ENCODE results near the gene ZHX3. TPM values are rescaled to one million over a fixed set of nuclear protein-coding genes. Genes with fewer than 3 reads are reported as not detected.

ZHX3 gene
- total and polyA plus RNA-seq, 2 of the 13 experiments (the other 11 are each of a cell fraction or from before 2014, with no cell fraction given): 8.4 to 11.7 TPM

DNA sequence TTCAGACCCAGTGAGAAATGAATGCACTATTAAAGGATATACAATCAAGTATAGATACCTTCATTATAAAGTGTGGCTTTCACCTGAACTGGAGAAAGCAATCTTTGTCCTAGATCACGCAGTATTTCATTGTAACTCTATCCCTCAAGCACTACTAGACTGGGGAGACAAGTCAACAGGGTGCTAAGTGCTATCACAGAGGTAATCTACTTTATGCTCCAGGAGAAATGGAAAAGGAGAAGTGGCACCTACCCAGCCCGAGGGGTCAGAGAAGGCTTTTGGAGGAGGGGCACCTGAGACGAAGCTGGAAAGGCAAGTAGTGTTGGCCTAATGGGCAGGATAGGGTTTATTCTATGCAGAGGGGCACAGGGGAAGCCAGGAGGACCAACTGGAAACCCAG, 17.1 kb downstream of the ZHX3 start:
- peaks cover 13% of the 10 kb centered on the region for H3K4me1 ChIP-seq (ENCODE audit: insufficient read depth, low read length)
- no peak for DNase-seq (ENCODE audit: low spot score)
- in situ Hi-C loops (cut with HindIII; ENCODE audit: extremely low pct_ligation_motif_present, low pct_unique_long_range_greater_than_20kb) (no loop called here), intact Hi-C loops (cut with micrococcal nuclease; ENCODE audit: unreplicated experiment) (no loop called here)
- FAIRE-seq: no peak
- no peak for ATAC-seq
- H3K9ac ChIP-seq (ENCODE audit: insufficient read depth, low read depth, low read length): no peak overlapping the region
- H2AFZ ChIP-seq (ENCODE audit: low read length): no peak overlapping the region
- H3K27me3 ChIP-seq (ENCODE audit: control insufficient read depth in 1 of 2, insufficient read depth in 2 of 2, low read length in 2 of 2): no peaks in the 10 kb centered on the region
- H3K27ac ChIP-seq (ENCODE audit: extremely low read length, insufficient read depth, low read length): no peak overlapping the region
- H3K79me2 ChIP-seq (ENCODE audit: insufficient read depth, low read length): no peaks in the 10 kb centered on the region
- H3K36me3 ChIP-seq (replicated peaks in 1 of 2; ENCODE audit: control insufficient read depth in 1 of 2, insufficient read depth in 2 of 2, low read length in 2 of 2): no peaks in the 10 kb centered on the region
- no TSS peak for BruUV-seq (replicated peaks)
- no peak for TF ChIP-seq ZFY (CRISPR knock-in tag; IDR thresholded peaks at IDR 0.05)
- TF ChIP-seq JARID2 (CRISPR knock-in tag; IDR thresholded peaks at IDR 0.05; ENCODE audit: insufficient replicate concordance): no peak
- no peak overlapping the region for H3K4me3 ChIP-seq (replicated peaks in 1 of 3; ENCODE audit: insufficient read depth in 1 of 3, low read depth in 2 of 3, low read length in 3 of 3)
- 80% methylated on average over 3 of the region's 3 CpGs for WGBS (ENCODE audit: low lambda C conversion rate)
- H3K9me3 ChIP-seq (ENCODE audit: low read length): no peaks in the 10 kb centered on the region
- H4K20me1 ChIP-seq (ENCODE audit: insufficient read depth, low read length): no peaks in the 10 kb centered on the region
- CTCF ChIA-PET (ENCODE audit: low intra/inter-chr PET ratio, low total read pairs): no interaction called here
- POLR2A ChIA-PET: no interaction called here
- no peak overlapping the region for H3K4me2 ChIP-seq (ENCODE audit: low read depth, low read length)

DNA sequence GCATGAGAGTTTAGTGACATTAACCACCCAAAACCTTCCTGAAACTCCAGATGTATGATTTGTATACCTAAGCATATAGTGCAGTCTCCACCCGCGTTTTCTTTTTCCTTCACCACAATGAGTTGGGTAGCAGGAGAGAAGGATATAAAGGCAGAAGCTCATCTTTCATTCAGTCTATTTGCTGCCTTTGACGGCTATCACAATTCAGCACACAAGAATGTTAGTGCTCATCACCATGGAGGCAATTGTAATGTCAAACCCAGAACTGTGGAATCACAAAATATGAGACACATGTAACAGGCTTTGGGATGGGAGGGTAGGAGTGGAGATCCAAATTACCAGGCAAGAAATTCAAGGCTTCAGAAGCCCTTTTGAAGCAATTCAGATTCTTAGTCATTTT, 17.6 kb downstream of the ZHX3 start:
- Histone ChIP-seq H3K4me1 (ENCODE audit: insufficient read depth, low read length) (peaks cover 13% of the 10 kb centered on the region), H3K79me2 (ENCODE audit: insufficient read depth, low read length) (no peaks in the 10 kb centered on the region), H3K4me2 (ENCODE audit: low read depth, low read length) (no peak overlapping the region), H3K27ac (ENCODE audit: extremely low read length, insufficient read depth, low read length) (no peak overlapping the region), H3K9ac (ENCODE audit: insufficient read depth, low read depth, low read length) (no peak overlapping the region), H3K9me3 (ENCODE audit: low read length) (no peaks in the 10 kb centered on the region), H3K4me3 (replicated peaks in 1 of 3; ENCODE audit: insufficient read depth in 1 of 3, low read depth in 2 of 3, low read length in 3 of 3) (no peak overlapping the region), H4K20me1 (ENCODE audit: insufficient read depth, low read length) (no peaks in the 10 kb centered on the region), H3K36me3 (replicated peaks in 1 of 2; ENCODE audit: control insufficient read depth in 1 of 2, insufficient read depth in 2 of 2, low read length in 2 of 2) (no peaks in the 10 kb centered on the region), H3K27me3 (ENCODE audit: control insufficient read depth in 1 of 2, insufficient read depth in 2 of 2, low read length in 2 of 2) (no peaks in the 10 kb centered on the region), H2AFZ (ENCODE audit: low read length) (no peak overlapping the region)
- no TSS peak for BruUV-seq (replicated peaks)
- WGBS (ENCODE audit: low lambda C conversion rate): 88% methylated on average over 3 of the region's 3 CpGs
- intact Hi-C loops (cut with micrococcal nuclease; ENCODE audit: unreplicated experiment) (no loop called here), in situ Hi-C loops (cut with HindIII; ENCODE audit: extremely low pct_ligation_motif_present, low pct_unique_long_range_greater_than_20kb) (no loop called here)
- POLR2A ChIA-PET: no interaction called here
- no peak for DNase-seq (ENCODE audit: low spot score)
- CTCF ChIA-PET (ENCODE audit: low intra/inter-chr PET ratio, low total read pairs): no interaction called here
- no peak for FAIRE-seq
- no peak for ATAC-seq
- TF ChIP-seq ZNF570 (CRISPR knock-in tag; IDR thresholded peaks at IDR 0.05; ENCODE audit: borderline replicate concordance) (no peak), ZNF670 (CRISPR knock-in tag; IDR thresholded peaks at IDR 0.05; ENCODE audit: borderline replicate concordance) (no peak), MEIS2 (CRISPR knock-in tag; IDR thresholded peaks at IDR 0.05) (no peak), ZIK1 (CRISPR knock-in tag; IDR thresholded peaks at IDR 0.05; ENCODE audit: borderline replicate concordance, low read depth) (no peak)
- TF ChIP-seq, protein P1, sequence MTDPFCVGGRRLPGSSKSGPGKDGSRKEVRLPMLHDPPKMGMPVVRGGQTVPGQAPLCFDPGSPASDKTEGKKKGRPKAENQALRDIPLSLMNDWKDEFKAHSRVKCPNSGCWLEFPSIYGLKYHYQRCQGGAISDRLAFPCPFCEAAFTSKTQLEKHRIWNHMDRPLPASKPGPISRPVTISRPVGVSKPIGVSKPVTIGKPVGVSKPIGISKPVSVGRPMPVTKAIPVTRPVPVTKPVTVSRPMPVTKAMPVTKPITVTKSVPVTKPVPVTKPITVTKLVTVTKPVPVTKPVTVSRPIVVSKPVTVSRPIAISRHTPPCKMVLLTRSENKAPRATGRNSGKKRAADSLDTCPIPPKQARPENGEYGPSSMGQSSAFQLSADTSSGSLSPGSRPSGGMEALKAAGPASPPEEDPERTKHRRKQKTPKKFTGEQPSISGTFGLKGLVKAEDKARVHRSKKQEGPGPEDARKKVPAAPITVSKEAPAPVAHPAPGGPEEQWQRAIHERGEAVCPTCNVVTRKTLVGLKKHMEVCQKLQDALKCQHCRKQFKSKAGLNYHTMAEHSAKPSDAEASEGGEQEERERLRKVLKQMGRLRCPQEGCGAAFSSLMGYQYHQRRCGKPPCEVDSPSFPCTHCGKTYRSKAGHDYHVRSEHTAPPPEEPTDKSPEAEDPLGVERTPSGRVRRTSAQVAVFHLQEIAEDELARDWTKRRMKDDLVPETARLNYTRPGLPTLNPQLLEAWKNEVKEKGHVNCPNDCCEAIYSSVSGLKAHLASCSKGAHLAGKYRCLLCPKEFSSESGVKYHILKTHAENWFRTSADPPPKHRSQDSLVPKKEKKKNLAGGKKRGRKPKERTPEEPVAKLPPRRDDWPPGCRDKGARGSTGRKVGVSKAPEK (CRISPR knock-in tag; IDR thresholded peaks at IDR 0.05; ENCODE audit: borderline replicate concordance): no peak
- TF ChIP-seq, protein P2, sequence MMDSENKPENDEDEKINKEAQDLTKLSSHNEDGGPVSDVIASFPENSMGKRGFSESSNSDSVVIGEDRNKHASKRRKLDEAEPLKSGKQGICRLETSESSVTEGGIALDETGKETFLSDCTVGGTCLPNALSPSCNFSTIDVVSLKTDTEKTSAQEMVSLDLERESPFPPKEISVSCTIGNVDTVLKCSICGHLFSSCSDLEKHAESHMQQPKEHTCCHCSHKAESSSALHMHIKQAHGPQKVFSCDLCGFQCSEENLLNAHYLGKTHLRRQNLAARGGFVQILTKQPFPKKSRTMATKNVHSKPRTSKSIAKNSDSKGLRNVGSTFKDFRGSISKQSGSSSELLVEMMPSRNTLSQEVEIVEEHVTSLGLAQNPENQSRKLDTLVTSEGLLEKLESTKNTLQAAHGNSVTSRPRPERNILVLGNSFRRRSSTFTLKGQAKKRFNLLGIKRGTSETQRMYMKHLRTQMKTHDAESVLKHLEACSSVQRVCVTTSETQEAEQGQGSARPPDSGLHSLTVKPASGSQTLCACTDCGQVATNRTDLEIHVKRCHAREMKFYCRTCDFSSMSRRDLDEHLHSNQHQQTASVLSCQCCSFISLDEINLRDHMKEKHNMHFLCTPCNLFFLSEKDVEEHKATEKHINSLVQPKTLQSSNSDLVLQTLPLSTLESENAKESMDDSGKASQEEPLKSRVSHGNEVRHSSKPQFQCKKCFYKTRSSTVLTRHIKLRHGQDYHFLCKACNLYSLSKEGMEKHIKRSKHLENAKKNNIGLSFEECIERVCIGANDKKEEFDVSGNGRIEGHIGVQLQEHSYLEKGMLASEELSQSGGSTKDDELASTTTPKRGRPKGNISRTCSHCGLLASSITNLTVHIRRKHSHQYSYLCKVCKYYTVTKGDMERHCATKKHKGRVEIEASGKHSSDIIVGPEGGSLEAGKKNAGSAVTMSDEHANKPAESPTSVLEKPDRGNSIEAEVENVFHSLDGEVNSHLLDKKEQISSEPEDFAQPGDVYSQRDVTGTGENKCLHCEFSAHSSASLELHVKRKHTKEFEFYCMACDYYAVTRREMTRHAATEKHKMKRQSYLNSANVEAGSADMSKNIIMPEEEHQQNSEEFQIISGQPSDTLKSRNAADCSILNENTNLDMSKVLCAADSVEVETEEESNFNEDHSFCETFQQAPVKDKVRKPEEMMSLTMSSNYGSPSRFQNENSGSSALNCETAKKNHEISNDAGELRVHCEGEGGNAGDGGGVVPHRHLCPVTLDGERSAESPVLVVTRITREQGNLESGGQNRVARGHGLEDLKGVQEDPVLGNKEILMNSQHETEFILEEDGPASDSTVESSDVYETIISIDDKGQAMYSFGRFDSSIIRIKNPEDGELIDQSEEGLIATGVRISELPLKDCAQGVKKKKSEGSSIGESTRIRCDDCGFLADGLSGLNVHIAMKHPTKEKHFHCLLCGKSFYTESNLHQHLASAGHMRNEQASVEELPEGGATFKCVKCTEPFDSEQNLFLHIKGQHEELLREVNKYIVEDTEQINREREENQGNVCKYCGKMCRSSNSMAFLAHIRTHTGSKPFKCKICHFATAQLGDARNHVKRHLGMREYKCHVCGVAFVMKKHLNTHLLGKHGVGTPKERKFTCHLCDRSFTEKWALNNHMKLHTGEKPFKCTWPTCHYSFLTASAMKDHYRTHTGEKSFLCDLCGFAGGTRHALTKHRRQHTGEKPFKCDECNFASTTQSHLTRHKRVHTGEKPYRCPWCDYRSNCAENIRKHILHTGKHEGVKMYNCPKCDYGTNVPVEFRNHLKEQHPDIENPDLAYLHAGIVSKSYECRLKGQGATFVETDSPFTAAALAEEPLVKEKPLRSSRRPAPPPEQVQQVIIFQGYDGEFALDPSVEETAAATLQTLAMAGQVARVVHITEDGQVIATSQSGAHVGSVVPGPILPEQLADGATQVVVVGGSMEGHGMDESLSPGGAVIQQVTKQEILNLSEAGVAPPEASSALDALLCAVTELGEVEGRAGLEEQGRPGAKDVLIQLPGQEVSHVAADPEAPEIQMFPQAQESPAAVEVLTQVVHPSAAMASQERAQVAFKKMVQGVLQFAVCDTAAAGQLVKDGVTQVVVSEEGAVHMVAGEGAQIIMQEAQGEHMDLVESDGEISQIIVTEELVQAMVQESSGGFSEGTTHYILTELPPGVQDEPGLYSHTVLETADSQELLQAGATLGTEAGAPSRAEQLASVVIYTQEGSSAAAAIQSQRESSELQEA (CRISPR knock-in tag; IDR thresholded peaks at IDR 0.05; ENCODE audit: not compliant biosample characterization): no peak
